Measurements from ENCODE around the gene CELA1. TPM values are rescaled to one million over a fixed set of nuclear protein-coding genes. Genes with fewer than 3 reads are reported as not detected.
A peak's percentile ranks its signal among the peaks of the same experiment; 100 is the strongest.

The CELA1 gene
- total and polyA plus RNA-seq, 2 experiments from 2014 or later: not detected

GRCh38 chr12:51373187-51373586 is 26.7 kb upstream of the CELA1 start:
- no peak for DNase-seq (ENCODE audit: low read depth in 1 of 2, low spot score in 1 of 2)
- no peak overlapping the region for H3K27ac ChIP-seq
- H3K27me3 ChIP-seq: no peaks in the 10 kb centered on the region
- H3K36me3 ChIP-seq: no peaks in the 10 kb centered on the region
- no peaks in the 10 kb centered on the region for H3K9me3 ChIP-seq (ENCODE audit: low read depth)
- no peak overlapping the region for H3K4me3 ChIP-seq
- H3K4me1 ChIP-seq (ENCODE audit: low read depth): peaks cover 8% of the 10 kb centered on the region
- no peak for TF ChIP-seq CTCF (IDR thresholded peaks at IDR 0.05; ENCODE audit: low read depth, low read length)

GRCh38 chr12:51372021-51372420 is 25.5 kb upstream of the CELA1 start:
- Histone ChIP-seq H3K27ac (peak overlapping the region; percentile 82), H3K36me3 (no peaks in the 10 kb centered on the region), H3K27me3 (no peaks in the 10 kb centered on the region), H3K9me3 (ENCODE audit: low read depth) (no peaks in the 10 kb centered on the region), H3K4me3 (no peak overlapping the region), H3K4me1 (ENCODE audit: low read depth) (peaks cover 8% of the 10 kb centered on the region)
- TF ChIP-seq CTCF (IDR thresholded peaks at IDR 0.05; ENCODE audit: low read depth, low read length): no peak
- DNase-seq (ENCODE audit: low read depth in 1 of 2, low spot score in 1 of 2): no peak

GRCh38 chr12:51371295-51371953 is 24.9 kb upstream of the CELA1 start:
- peaks cover 8% of the 10 kb centered on the region for H3K4me1 ChIP-seq (ENCODE audit: low read depth)
- no peaks in the 10 kb centered on the region for H3K36me3 ChIP-seq
- H3K27ac ChIP-seq: peak overlapping the region; percentile 82
- H3K27me3 ChIP-seq: no peaks in the 10 kb centered on the region
- TF ChIP-seq CTCF (IDR thresholded peaks at IDR 0.05; ENCODE audit: low read depth, low read length): no peak
- no peak overlapping the region for H3K4me3 ChIP-seq
- DNase-seq (ENCODE audit: low read depth in 1 of 2, low spot score in 1 of 2): peak; percentile 36 to 96
- no peaks in the 10 kb centered on the region for H3K9me3 ChIP-seq (ENCODE audit: low read depth)

GRCh38 chr12:51370667-51371066 is 24.2 kb upstream of the CELA1 start:
- Histone ChIP-seq H3K27ac (no peak overlapping the region), H3K27me3 (no peaks in the 10 kb centered on the region), H3K4me1 (ENCODE audit: low read depth) (peaks cover 8% of the 10 kb centered on the region), H3K9me3 (ENCODE audit: low read depth) (no peaks in the 10 kb centered on the region), H3K4me3 (no peak overlapping the region), H3K36me3 (no peaks in the 10 kb centered on the region)
- no peak for TF ChIP-seq CTCF (IDR thresholded peaks at IDR 0.05; ENCODE audit: low read depth, low read length)
- DNase-seq (ENCODE audit: low read depth in 1 of 2, low spot score in 1 of 2): no peak

GRCh38 chr12:51369581-51369980 is 23.1 kb upstream of the CELA1 start:
- Histone ChIP-seq H3K27ac (no peak overlapping the region), H3K27me3 (no peaks in the 10 kb centered on the region), H3K36me3 (no peaks in the 10 kb centered on the region), H3K4me3 (no peak overlapping the region), H3K4me1 (ENCODE audit: low read depth) (peaks cover 8% of the 10 kb centered on the region), H3K9me3 (ENCODE audit: low read depth) (no peaks in the 10 kb centered on the region)
- TF ChIP-seq CTCF (IDR thresholded peaks at IDR 0.05; ENCODE audit: low read depth, low read length): no peak
- no peak for DNase-seq (ENCODE audit: low read depth in 1 of 2, low spot score in 1 of 2)
